Measurements from ENCODE around the gene IL15RA. TPM values are rescaled to one million over a fixed set of nuclear protein-coding genes. Genes with fewer than 3 reads are reported as not detected.

Gene IL15RA
- total RNA-seq, 1 experiment from 2014 or later: 0.66 TPM

DNA sequence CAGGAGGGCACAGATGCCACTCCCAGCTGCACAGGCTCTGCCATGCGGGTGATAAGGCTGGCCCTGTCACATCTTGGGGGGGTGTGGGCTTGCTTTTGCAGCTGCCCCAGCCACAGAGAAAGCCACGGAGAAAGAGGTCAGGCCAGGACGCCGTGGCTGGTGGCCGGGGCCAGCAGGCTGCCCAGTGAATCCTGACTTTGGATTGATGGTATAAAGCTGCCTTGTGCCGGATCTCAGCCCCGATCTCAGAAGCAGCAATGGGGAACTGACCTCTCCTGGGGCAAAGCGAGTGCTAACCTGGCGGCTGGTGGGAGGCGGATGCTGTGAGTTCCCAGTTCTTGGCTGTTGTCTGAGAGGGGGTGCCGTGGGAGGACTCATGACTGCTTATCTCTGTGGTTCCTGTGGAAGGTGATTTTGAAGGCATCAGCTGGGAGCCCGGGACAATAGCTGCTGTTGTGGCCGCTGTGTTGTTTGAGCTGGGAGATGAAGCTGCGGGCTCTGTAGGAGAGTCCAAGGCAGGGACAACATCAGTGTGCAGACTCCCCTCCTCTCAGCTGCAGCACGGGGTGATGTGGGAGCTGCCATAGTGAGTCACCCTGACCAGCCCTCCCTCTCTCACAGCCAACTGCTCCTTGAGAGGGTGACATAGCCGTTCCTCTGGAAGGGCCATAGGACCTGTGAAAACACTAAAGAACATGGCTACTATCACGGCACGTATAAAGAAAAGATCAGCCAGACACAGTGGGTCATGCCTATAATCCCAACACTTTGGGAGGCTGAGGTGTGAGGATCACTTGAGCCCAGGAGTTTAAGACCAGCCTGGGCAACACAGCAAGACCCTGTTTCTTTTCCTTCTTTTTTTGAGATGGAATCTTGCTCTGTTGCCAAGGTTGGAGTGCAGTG is 17.0 kb downstream of the IL15RA start:
- Histone ChIP-seq H3K4me1 (no peaks in the 10 kb centered on the region), H3K4me3 (ENCODE audit: low read depth, low read length) (no peak overlapping the region), H3K27me3 (replicated peaks; ENCODE audit: control insufficient read depth, insufficient read depth, low read length) (no peaks in the 10 kb centered on the region; the same call in 1 of the 2 replicates), H3K36me3 (ENCODE audit: control insufficient read depth, insufficient read depth, low read length) (no peaks in the 10 kb centered on the region), H3K9me3 (no peaks in the 10 kb centered on the region)
- ChIA-PET POLR2A (no interaction called here), CTCF (no interaction called here)
- DNase-seq: peak in 1 of 2 experiments; percentile 34
- Mint-ChIP-seq H3K36me3 (ENCODE audit: insufficient read depth, unreplicated experiment) (no peaks in the 10 kb centered on the region), H3K4me3 (ENCODE audit: unreplicated experiment) (no peak overlapping the region), H3K4me1 (ENCODE audit: low read depth, unreplicated experiment) (no peaks in the 10 kb centered on the region), H3K9me3 (ENCODE audit: unreplicated experiment) (no peaks in the 10 kb centered on the region), H3K27ac (ENCODE audit: unreplicated experiment) (no peak overlapping the region), H3K27me3 (ENCODE audit: insufficient read depth, unreplicated experiment) (no peaks in the 10 kb centered on the region)
- intact Hi-C loops (cut with micrococcal nuclease; ENCODE audit: unreplicated experiment): no loop called here
- TF ChIP-seq, protein P1, sequence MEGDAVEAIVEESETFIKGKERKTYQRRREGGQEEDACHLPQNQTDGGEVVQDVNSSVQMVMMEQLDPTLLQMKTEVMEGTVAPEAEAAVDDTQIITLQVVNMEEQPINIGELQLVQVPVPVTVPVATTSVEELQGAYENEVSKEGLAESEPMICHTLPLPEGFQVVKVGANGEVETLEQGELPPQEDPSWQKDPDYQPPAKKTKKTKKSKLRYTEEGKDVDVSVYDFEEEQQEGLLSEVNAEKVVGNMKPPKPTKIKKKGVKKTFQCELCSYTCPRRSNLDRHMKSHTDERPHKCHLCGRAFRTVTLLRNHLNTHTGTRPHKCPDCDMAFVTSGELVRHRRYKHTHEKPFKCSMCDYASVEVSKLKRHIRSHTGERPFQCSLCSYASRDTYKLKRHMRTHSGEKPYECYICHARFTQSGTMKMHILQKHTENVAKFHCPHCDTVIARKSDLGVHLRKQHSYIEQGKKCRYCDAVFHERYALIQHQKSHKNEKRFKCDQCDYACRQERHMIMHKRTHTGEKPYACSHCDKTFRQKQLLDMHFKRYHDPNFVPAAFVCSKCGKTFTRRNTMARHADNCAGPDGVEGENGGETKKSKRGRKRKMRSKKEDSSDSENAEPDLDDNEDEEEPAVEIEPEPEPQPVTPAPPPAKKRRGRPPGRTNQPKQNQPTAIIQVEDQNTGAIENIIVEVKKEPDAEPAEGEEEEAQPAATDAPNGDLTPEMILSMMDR (IDR thresholded peaks at IDR 0.05; ENCODE audit: insufficient read depth in 1 of 2, low read depth in 1 of 2, low read length in 1 of 2, severe bottlenecking in 1 of 2, unreplicated experiment in 1 of 2): no peak
- BruUV-seq (replicated peaks): no TSS peak

DNA sequence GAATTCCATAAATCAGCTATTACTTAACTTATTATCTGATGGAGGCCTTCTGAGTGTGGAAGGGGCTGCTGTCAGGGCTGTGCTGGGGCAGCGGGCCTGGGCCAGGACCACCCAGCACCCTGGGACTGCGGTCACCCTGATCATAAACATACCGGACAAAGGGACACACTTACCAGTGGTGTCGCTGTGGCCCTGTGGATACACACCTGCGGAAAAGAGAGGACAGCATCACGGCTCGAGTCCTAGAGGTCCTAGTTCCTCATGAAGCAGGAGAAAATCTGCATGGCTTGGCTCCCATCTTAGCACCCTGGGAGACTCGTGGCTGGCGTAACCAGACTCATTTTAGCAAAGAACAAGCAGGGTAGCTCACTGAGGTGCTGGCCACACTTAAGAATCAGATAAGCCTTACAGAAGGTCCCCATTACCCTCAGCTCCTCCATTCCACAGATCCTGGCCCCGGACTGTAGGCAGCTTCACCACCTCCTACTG is 17.7 kb downstream of the IL15RA start:
- Histone ChIP-seq H3K4me1 (no peaks in the 10 kb centered on the region), H3K4me3 (ENCODE audit: low read depth, low read length) (no peak overlapping the region), H3K36me3 (ENCODE audit: control insufficient read depth, insufficient read depth, low read length) (no peaks in the 10 kb centered on the region), H3K27me3 (replicated peaks; ENCODE audit: control insufficient read depth, insufficient read depth, low read length) (no peaks in the 10 kb centered on the region; the same call in 1 of the 2 replicates), H3K9me3 (no peaks in the 10 kb centered on the region)
- no TSS peak for BruUV-seq (replicated peaks)
- Mint-ChIP-seq H3K27ac (ENCODE audit: unreplicated experiment) (no peak overlapping the region), H3K27me3 (ENCODE audit: insufficient read depth, unreplicated experiment) (no peaks in the 10 kb centered on the region), H3K4me3 (ENCODE audit: unreplicated experiment) (no peak overlapping the region), H3K36me3 (ENCODE audit: insufficient read depth, unreplicated experiment) (no peaks in the 10 kb centered on the region), H3K4me1 (ENCODE audit: low read depth, unreplicated experiment) (no peaks in the 10 kb centered on the region), H3K9me3 (ENCODE audit: unreplicated experiment) (no peaks in the 10 kb centered on the region)
- intact Hi-C loops (cut with micrococcal nuclease; ENCODE audit: unreplicated experiment): no loop called here
- POLR2A ChIA-PET: no interaction called here
- CTCF ChIA-PET: no interaction called here
- DNase-seq: peak in 1 of 2 experiments; percentile 25
- TF ChIP-seq, protein P1 (IDR thresholded peaks at IDR 0.05; ENCODE audit: insufficient read depth in 1 of 2, low read depth in 1 of 2, low read length in 1 of 2, severe bottlenecking in 1 of 2, unreplicated experiment in 1 of 2): no peak

DNA sequence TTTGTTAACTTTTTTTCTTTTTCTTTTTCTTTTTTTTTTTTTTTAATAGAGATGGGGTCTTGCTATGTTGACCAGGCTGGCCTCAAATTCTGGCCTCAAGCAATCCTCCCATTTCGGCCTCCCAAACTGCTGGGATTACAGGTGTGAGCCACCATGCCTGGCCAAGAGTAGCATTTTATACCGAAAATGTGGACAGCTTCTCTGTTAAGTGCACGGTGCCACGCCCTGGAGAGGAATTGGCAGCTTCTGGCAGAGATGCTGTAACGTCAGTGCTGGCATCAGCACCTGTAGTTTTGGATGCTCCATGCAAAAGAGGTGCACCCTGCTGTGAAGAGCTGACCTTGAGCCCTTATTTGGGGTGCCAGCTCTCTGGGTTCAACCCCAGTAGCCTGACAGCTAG is 18.2 kb downstream of the IL15RA start:
- POLR2A ChIA-PET: interaction anchor here (0.5 kb wide), 1 partner anchor 115 kb away, joined by 3 read pairs; no protein-coding TSS in a partner anchor
- H3K36me3 ChIP-seq (ENCODE audit: control insufficient read depth, insufficient read depth, low read length): no peaks in the 10 kb centered on the region
- no peak overlapping the region for H3K27ac Mint-ChIP-seq (ENCODE audit: unreplicated experiment)

More for the DNA sequence above, 18.2 kb downstream of the IL15RA start:
- Histone ChIP-seq H3K9me3 (no peaks in the 10 kb centered on the region), H3K4me1 (no peaks in the 10 kb centered on the region), H3K4me3 (ENCODE audit: low read depth, low read length) (no peak overlapping the region), H3K27me3 (replicated peaks; ENCODE audit: control insufficient read depth, insufficient read depth, low read length) (no peaks in the 10 kb centered on the region; the same call in 1 of the 2 replicates)
- intact Hi-C loops (cut with micrococcal nuclease; ENCODE audit: unreplicated experiment): no loop called here
- TF ChIP-seq, protein P1 (IDR thresholded peaks at IDR 0.05; ENCODE audit: insufficient read depth in 1 of 2, low read depth in 1 of 2, low read length in 1 of 2, severe bottlenecking in 1 of 2, unreplicated experiment in 1 of 2): no peak
- no peaks in the 10 kb centered on the region for H3K36me3 Mint-ChIP-seq (ENCODE audit: insufficient read depth, unreplicated experiment)
- H3K4me1 Mint-ChIP-seq (ENCODE audit: low read depth, unreplicated experiment): no peaks in the 10 kb centered on the region
- no peaks in the 10 kb centered on the region for H3K27me3 Mint-ChIP-seq (ENCODE audit: insufficient read depth, unreplicated experiment)
- H3K4me3 Mint-ChIP-seq (ENCODE audit: unreplicated experiment): no peak overlapping the region
- H3K9me3 Mint-ChIP-seq (ENCODE audit: unreplicated experiment): no peaks in the 10 kb centered on the region
- DNase-seq: peak in 1 of 2 experiments; percentile 20
- CTCF ChIA-PET: interaction anchor here (0.6 kb wide), 1 partner anchor 129 kb away, joined by 4 read pairs; no protein-coding TSS in a partner anchor
- BruUV-seq (replicated peaks): no TSS peak
